PFSK-1 (cell line): ENCODE results near the gene DPM2.

Experiments
- POLR2AphosphoS5 ChIP-seq: IDR thresholded peaks from 2 replicates; pipeline ENCODE4 v1.6.1; 2012; ENCODE audit warnings: low read depth, mild to moderate bottlenecking, control low read depth, low read length, moderate library complexity
- REST ChIP-seq, 2 experiments: IDR thresholded peaks; 2 replicates each; pipeline versions ENCODE4 v1.6.1 to v1.8.0; 2011 to 2012; ENCODE audit warnings: low read depth in 2 of 2, low read length in 2 of 2, control low read depth in 1 of 2, inconsistent platforms in 1 of 2, mild to moderate bottlenecking in 1 of 2, moderate library complexity in 1 of 2; ENCODE audit not compliant: insufficient read depth in 1 of 2
- SIN3A ChIP-seq: IDR thresholded peaks from 2 replicates; pipeline ENCODE4 v1.6.1; 2012; ENCODE audit warnings: mild to moderate bottlenecking, low read length, moderate library complexity, borderline replicate concordance; ENCODE audit not compliant: insufficient read depth

DNA sequence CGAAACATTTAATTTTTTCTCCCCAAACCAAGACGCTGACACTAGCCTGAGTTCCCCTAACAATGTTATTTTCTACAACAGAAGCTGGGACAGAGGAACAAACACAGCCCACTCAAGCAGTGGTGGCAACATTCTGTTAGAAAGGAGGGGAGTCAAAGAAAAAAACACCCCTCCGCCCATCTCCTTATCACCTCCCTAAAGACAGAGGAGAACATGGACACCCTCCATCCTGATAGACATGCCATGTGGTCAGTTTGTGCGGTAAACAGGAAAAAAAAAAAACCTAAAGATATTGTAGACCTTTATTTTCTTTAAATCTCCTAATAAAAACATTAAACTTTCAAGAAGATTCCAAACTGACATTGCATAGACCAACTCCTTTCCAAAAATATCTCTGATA, 2.9 kb upstream of the DPM2 start:
- TF ChIP-seq SIN3A: no peak
- TF ChIP-seq REST (IDR thresholded peaks at IDR 0.05; ENCODE audit: insufficient read depth in 1 of 2, low read depth in 2 of 2, low read length in 2 of 2): no peak
- TF ChIP-seq POLR2AphosphoS5: no peak
